Tongue (tissue), 2 donors: ENCODE measurements around the gene PGPEP1. TPM values are rescaled to one million over a fixed set of nuclear protein-coding genes. Genes with fewer than 3 reads are reported as not detected.
"Not testable (repeated sequence)": the region's sequence is repeated elsewhere in the genome, so short reads cannot be mapped to it uniquely, and the experiment has no call there.

Source experiments
- DNase-seq: peaks from one replicate; pipeline ENCODE4 v3.0.0-alpha.2; 2015
- total RNA-seq: library from RNA; depleted of rRNA; stranded (reverse); fragments of >200 nt; gene quantifications from one replicate; pipeline ENCODE4 v1.2.3, GENCODE V29; 2014

PGPEP1 gene
- total RNA-seq, 1 donor from 2014 or later: 12.7 TPM

DNA sequence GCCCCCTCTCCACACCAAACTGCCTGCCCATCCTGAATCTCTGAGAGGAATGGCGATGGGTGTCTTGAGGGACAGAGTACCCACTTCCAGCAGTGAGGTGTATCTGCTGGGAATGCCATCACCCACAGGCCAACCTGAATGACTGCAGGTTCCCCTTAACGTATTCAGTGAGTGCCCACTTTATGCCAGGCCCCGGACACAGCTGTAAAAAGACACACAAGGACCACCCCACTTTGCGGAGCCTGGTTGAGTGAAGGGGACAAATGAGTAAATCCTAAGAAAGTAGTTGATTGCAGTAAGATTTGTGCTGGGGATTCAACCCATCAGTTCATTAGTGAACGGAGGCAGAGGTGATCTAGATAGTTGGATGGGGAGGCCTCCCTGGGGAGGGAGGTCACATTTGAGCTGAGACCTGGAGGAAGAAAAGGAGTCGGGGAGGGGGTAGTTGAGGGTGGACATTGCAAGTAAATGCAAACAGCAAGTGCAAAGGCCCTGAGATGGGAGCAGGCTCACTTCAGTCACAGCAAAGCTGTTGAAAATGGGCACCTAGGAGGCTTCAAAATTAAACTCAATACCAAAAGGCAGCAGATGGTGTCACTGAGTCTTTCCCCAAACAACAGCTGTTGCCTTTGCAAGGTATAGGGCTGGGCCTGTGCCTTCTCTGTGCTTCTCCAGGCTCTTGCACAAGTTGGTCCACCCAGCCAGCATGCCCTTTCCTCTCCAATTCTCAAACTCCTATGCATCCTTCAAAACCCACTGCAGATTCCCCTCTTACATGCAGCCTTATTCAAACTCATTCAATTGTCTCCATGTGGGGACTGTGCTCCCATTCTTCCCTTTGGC is 49.9 kb downstream of the PGPEP1 start:
- no peak for DNase-seq

GRCh38 chr19:18391509-18392075 is 51.2 kb downstream of the PGPEP1 start:
- no peak for DNase-seq

- DNase-seq: no peak
These were observed 52.0 kb downstream of the PGPEP1 start for GRCh38 chr19:18392417-18392816.

GRCh38 chr19:18392926-18393325 is 52.5 kb downstream of the PGPEP1 start:
- DNase-seq: no peak

GRCh38 chr19:18393836-18394235 is 53.4 kb downstream of the PGPEP1 start:
- DNase-seq: no peak

DNA sequence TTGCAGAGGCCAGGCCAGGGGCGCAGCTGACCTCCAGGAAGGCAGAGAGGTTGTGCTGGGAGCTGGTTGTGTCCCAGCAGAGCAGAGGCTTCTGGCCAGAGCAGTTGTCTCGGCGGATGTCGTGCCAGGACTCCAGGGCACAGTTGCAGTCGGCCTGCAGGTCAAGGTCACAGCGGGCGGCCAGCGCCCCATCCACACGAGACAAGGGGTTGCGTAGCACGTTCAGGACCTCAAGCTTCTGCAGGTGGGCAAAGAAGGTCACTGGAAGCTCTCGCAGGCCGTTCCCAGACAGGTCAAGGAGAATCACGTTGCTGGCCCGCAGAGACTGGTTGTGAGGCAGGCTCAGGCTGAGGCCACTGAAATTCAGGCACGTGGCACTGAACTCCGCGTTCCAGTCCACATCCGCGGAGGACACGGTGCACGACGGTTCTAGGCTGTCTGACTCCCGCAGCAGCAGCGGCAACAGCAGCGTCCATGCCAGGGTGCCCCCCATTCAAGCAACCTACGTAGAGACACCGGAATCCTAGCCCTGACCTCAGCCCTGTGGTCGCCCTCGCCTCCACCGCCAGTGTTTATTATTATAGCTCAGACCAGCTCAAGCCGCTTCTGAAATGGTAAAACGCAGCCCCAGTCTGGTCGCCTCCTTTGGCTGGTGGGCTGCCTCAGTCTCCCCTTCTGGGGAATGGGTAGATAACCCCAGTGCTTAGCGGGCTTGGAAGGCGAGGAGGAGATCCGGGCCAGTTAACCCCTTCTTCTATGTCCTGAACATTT is 56.3 kb downstream of the PGPEP1 start:
- DNase-seq: no peak

DNA sequence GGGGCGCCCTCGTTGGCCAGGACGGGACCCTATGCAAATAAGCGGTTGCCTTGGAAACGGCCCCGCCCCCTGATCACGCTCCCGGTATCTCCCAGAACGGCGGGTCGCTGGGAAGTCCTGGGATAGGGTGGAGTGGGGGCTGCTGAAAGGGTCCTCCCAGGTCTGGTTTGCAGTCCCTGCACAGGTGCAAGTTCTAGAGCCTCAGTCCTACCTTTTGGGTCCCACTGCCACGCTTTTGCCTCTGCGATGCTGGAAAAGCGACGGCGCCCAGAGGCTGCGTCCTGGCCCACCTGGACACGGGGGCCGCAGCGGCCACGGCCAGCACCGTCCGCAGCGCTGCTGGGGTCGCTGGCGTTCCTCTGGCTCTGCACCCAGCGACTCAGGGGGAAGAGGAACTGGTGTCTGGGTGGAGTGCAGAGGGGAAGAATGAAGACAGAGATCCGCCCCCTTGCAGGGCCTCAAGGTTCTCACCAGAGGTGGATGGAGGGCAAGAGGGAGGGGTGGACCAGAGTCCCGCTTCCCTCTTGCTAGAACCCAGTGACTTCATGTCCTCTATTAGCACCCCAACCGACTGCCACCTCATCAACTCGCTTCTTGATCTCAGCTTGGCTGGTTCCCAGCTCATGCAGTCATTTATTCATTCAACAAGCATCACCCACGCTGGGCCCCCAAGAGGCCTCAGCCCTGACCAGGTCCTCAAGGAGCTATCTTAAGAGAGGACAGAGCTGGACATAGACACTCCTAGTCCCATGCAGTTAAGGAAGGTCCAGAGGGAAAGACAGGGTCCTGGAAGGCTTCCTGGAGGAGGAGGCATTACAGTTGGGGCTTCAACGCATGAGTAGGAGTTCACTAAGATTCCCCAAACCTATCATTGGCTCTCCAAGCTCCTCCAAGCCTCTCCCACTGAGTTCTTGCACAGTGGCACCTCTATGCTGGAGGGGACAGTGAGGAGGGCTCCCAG is 57.1 kb downstream of the PGPEP1 start, which contains the start of gene LRRC25:
TSS of gene LRRC25 (minus strand) at position 381 of the 961 bp plus-strand sequence. CDS start 659 bp downstream, outside the sequence.
- no peak for DNase-seq

- no peak for DNase-seq
These were observed 58.6 kb downstream of the PGPEP1 start for GRCh38 chr19:18399008-18399407.

DNA sequence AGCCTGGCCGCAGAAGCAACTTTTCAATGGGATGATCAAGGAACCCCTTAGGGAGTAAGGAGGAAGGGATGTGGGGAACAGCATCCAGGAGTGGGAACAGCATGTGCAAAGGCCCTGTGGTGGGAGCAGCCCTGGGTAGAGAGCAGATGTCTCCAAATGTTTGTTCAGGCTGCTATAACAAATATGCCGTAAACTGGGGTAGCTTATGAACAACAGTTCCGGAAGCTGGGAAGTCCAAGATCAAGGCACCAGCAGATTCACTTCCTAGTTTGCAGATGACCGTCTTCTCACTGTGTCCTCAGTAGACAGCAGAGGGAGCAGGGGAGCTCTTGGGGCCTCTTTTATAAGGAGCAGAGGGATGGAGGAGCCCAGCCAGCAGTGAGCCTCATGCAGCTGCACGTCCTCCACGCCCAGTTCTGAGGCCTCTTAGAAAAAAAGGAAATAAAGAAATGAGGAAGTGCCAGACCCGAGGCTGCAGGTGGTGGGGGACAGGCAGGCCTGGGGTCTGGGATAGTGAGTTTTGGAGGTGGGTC is 61.2 kb downstream of the PGPEP1 start:
- peak; percentile 90 for DNase-seq

- not testable (repeated sequence) for DNase-seq
These were observed 62.3 kb downstream of the PGPEP1 start for GRCh38 chr19:18402455-18403248.

DNA sequence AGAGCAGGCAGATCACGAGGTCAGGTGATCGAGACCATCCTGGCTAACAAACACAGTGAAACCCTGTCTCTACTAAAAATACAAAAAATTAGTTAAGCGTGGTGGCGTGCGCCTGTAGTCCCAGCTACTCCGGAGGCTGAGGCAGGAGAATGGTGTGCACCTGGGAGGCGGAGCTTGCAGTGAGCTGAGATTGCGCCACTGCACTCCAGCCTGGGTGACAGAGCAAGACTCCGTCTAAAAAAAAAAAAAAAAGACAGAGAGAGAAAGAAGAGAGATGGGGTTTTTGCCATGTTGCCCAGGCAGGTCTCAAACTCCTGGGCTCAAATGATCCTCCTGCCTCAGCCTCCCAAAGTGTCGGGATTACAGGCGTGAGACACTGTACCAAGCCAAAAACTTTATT is 65.4 kb downstream of the PGPEP1 start:
- DNase-seq: not testable (repeated sequence)

DNA sequence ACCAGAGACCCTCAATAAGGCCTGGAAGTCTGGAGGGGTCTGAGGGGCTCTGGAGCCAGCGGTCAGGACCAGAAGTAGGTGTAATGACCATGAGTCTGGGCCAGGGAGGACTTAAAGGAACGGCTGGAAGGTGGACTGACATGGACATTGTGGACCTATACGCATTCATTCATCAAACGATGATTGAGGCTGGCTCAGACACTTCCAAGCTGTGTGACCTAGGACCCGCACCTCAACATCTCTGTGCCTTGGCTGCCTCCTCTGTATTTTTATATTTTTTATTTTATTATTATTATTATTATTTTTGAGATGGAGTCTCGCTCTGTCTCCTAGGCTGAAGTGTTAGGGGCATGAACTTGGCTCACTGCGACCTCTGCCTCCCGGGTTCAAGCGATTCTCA is 66.4 kb downstream of the PGPEP1 start:
- no peak for DNase-seq

DNA sequence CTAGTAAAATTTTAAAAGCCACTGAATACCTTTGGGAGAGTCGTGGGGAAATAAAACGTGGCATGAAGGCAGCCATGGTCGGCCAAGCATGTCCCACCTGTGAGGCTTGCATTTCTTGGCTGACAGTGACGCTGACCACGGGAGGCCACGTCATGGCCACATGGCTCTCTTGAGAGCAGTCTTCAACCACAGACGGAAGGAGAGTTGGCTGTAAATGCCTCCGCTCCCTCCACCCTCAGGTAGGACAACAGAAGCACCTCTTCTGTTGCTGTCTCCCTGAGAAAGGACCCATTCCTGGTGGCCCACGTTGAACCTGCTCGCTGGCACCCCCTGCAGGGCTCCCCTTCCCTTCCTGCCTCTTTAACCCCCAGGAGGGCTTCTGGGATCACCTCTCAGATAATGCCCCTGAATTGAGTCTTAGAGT is 67.7 kb downstream of the PGPEP1 start:
- no peak for DNase-seq

DNA sequence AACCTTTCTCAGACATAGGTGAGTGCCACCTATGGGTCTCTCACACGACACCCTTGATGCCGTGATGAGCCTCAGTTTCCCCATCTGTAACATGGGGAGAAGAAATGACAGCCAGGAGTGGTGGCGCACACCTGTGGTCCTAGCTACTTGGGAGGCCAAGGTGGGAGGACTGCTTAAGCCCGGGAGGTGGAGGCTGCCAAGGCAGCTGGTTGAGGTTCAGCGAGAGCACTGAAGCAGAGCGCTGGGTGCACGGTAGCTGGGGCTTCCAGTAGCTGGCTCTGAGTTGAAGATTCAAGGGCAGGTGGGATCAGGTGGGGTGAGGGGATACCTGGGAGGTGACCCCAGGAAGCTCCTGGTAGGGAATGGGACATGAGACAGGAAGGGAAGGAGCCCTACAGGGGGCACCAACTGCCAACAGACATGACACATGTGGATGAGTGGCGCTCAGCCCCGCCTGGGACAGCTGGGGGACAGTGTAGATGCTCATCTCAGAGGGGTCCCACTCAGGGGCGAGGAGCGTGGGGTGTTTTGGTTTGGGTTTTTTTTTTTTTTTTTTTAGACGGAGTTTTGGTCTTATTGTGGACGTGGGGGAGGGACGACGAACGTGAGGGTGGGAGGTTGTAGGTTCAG is 72.3 kb downstream of the PGPEP1 start:
- no peak for DNase-seq

GRCh38 chr19:18414504-18415177 is 74.2 kb downstream of the PGPEP1 start:
- peak; percentile 32 for DNase-seq

DNA sequence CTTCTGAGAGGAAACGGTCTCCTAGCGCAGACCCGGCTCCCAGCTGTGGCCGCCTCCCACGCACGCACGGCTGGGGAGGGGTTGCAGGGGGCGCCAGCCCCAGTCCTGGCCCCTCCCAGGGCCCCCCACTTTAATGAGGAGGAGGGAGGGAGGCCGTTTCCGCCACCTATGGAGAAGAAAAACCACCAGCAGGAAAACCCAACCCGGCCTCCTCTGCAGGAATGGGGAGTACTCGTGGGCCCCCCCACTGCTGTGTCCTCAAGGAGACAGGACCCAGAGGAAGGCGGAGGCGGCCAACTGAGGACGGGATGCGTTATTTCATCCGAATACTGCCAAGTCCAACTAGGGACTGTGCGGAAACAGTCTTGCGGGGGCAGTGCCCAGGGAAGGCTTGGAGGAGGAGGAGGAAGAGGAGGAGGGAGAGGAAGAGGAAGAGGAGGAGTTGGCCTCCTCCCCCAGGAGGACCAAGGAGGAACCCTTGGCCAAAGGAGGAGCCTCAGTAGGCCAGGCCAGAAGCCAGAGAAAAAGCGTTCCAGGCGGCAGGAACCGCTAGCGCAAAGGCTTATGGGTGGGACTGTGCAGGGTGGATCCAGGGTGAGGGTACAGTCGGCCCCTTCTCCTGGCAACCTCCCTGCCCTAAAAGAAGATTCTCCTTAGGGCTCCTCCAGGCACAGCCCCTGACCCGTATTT is 74.9 kb downstream of the PGPEP1 start:
- DNase-seq: peak; percentile 84

GRCh38 chr19:18416778-18417249 is 76.4 kb downstream of the PGPEP1 start:
- peak; percentile 96 for DNase-seq

GRCh38 chr19:18417250-18418028 is 77.0 kb downstream of the PGPEP1 start:
- peak; percentile 92 for DNase-seq
